ENCODE results near the gene FBXL12.
A peak's percentile ranks its signal among the peaks of the same experiment; 100 is the strongest.
"Not testable (repeated sequence)": the region's sequence is repeated elsewhere in the genome, so short reads cannot be mapped to it uniquely, and the experiment has no call there.

Gene FBXL12, protein sequence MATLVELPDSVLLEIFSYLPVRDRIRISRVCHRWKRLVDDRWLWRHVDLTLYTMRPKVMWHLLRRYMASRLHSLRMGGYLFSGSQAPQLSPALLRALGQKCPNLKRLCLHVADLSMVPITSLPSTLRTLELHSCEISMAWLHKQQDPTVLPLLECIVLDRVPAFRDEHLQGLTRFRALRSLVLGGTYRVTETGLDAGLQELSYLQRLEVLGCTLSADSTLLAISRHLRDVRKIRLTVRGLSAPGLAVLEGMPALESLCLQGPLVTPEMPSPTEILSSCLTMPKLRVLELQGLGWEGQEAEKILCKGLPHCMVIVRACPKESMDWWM

DNA sequence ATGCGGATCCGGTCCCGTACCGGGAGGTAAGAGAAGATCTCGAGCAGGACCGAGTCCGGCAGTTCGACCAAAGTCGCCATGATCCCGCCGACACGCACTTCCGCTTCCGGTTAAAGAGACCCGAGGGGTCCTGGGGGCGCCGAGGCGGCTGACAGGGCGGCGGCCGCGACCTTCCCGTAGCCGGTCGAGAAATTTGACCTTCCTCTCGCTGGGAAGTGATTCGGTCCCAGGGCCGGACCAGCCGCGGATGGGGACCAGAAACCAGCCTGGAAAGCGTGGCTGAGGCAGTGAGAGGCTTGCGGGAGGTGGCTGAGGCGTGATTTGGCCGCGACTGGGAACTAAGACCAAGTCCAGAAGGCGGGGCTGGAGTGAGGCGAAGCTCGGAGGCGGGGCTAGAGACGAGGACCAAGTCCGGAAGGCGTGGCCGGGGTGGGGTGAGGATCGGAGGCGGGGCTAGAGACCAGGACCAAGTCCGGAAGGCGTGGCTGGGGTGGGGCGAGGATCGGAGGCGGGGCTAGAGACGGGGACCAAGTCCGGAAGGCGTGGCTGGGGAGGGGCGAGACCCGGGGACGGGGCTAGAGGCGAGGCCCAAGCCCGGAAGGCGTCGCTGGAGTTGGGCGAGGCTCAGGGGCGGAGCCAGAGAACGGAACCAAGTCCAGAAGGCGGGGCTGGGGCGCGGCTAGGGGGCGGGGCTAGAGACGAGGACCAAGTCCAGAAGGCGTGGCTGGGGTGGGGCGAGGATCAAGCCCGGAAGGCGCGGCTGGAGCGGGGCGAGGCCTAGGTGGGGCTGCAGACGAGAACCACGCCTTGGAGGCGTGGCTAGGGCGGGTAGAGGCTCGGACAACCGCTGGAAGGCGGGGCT is at the start of gene FBXL12:
TSS of gene FBXL12 (minus strand) at position 346 of the 862 bp plus-strand sequence. CDS start at position 80, 266 bp downstream.
- DNase-seq (ENCODE audit: low read depth) = peak; percentile 100

DNA sequence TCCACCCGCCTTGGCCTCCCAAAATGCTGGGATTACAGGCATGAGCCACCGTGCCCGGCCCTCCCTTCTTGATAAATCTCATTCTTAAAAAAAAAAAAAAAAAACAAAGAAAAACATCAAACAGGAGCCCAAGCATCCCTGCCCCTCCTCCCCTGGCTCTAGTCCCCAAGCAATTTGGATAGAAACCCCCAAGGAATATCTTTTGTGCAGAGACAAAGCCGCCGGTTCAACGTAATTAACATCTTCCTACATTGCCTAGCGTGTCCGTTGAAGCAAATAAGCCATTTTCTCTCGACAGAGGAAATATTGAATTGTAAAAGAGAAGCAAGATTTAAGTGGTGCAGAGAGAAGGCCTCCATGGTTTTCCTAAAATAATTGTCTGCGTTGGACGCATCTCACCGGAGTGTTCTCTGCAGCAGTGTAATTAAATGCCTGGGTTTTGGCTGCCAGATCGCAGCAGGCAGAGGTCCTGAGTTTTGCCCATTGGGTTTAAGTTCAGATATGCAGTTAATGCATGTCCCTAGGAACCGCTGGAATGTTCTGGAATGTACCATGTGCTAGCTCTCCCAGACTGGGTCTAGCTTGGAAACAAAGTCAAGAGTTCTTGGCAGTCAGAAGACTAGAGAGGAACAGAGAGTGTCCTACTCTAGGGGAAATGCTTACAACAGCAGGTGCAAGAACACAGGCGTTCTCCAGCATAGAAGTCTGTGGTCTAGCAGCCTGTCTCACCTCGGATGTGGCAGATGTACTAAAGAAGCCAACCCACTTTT is 47.0 kb upstream of the FBXL12 start:
- DNase-seq (ENCODE audit: low read depth) = no peak

DNA sequence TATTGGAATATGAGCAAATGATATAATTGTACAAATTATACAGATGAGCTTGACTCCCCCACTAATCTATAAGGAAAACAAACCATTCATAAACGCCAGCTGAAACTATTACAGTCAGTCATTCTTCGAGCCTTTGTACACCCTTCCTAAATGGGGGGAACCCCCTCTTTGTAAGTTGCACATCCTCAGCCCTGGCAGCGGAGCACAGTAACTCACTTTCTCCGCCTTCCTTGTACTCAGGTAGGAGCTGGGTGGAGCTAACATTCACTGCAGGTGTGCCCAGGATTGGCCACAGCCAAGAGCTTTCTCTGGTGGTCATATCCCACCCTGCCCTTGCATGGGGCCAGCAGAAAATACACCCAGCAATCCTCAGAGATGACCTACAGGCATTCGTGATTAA is 44.9 kb upstream of the FBXL12 start:
- no peak for DNase-seq (ENCODE audit: low read depth)

DNA sequence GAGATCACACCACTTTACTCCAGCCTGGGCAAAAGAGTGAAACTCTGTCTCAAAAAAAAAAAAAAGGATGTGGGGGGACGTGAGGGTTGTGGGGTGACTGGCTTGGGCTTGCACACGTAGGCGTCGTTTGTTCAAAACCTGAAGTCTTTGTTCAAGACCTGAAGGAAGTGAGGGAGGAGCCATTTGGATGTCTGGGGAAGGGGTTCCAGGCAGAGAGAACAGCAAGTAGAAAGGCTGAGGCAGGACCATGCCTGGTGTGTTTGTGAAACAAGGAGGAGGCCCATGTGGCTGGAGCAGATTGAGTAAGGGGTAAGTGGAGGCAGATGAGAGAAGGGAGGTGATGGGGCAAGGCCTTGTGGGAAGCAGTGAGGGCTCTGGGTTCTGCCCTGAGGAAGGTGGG is 44.1 kb upstream of the FBXL12 start:
- DNase-seq (ENCODE audit: low read depth) = no peak

DNA sequence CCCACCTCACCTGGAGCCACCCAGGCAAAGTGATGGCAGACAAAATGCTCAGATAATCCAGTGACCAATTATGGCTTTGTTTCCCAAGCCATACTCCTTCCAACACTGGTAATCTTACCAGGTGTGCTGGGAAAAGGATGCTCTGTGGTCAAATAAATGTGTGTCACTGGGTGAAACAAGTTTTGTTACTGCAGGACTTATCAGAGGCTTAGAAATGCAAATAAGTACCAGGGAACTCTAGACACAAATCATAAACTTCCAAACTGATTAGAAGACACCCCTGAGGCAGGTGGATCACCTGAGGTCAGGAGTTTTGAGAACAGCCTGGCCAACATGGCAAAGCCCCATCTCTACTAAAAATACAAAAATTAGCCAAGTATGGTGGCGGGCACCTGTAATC is 42.6 kb upstream of the FBXL12 start:
- no peak for DNase-seq (ENCODE audit: low read depth)

DNA sequence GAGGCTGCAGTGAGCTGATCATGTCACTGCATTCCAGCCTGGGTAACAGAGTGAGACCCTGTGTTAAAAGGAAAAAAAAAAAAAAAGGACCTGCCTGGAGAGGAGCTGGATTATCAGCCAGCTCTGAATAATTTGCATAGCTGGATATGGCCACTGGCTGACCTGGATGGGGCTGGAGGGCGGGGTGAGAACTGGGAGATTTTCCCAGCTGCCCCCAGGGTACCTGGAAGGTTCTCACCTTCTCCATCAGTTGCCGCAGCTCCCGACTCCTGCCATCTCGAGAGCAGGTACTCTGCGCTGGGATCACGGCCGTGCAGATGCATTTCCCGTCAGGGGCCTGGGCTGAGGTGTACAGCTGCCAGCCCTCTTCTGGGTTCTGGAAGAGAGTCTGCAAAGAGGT is 41.5 kb upstream of the FBXL12 start:
- DNase-seq (ENCODE audit: low read depth) = no peak

DNA sequence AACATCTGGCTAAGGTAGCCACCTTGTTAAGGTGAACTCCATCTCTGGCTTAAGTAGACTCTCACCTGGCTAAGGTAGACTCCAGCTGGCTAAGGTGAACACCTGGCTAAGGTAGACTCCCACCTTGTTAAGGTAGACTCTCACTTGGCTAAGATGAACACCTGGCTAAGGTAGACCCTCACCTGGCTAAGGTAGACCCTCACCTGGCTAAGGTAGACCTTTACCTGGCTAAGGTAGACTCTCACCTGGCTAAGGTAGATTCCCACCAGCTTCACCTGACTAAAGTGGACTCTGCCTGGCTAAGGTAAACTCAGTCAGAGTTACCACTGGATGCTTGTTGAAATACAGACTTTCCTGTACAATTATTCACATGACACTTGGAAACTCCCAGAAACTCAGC is 39.9 kb upstream of the FBXL12 start:
- no peak for DNase-seq (ENCODE audit: low read depth)

DNA sequence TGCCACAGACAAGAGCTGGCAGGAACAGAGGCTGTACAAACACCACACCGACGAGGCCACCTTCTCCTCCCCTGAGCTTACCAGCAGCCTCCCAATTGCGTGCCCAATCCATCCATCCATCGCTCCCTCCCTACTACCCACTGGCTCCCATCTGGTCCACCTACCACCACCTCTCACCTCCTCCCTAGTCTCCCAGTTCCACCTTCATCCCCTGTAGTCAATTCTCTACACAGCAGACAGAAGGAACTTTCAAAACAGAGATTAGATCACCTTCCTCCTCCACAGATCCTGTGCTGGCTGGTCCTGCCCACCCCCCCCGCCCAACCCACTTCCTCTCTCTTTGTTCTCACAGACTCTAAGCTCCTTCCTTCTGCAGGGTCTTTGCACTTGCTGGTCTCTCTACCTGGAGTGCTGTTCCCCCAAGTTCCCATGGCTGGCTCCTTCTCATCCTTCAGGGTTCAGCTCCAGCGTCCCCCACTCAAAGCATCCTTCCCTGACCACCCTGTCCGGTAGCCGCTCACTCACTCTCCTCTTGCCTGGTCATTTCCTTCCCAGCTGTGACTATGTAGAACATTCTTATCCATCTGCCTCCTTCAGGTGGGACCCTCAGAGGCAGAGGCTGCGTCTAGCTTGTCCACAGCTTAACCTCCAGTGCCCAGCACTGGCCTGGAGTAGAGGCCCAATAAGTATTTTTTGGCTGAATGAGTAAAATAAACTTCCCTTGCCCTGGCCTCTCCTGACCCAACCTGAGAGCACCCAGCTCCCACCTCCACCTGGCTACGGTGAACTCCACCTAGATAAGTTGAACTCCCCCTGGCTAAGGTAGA is 39.3 kb upstream of the FBXL12 start:
- no peak for DNase-seq (ENCODE audit: low read depth)

DNA sequence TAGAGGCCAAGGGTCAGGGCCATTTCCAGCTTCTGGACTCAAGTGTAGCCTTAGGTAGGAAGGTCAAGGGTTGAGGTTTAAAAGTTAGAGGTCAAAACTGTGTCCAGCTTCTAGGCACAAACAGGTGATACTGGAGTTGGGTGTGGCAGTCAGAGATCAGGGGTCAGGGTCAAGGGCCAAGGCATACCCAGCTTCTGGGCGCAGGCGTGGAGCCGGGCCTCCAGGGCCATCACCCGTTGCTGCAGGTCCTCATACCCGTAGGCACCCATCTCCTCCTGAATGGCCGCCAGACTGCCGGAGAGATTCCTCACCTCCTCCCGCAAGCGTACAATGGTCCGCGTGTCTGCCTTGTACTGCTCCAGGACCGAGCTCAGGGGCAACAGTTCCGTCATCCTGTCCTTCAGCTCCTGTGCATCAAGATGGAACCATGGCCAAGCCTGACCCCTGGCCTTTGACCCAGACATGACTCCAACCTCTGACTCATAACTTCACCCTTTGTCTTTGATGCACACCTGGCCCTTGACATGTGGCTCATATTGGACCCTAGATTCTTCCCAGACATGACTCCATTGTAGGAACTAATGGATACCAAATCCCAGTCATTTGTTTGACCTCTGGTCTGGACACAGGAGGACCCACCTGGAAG is 38.3 kb upstream of the FBXL12 start:
- no peak for DNase-seq (ENCODE audit: low read depth)

DNA sequence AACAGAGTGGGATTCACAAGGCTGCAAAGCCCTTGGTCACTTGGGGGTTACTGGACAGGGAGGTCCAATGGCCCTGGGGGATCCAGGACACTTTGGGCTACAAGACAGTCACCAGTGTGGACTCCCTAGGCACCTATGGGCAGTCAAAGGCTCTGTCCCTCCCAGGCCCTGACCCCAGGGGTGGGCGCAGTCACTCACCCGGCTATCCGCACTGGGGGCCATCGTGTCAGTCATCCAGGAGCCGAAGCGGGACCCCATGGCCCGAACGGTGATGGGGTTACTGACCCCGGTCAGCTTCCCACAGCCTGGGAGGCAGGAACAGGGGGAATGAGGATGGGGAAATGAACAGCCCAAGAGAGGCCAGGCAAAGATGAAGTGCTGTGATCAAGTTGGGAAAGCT is 37.7 kb upstream of the FBXL12 start:
- no peak for DNase-seq (ENCODE audit: low read depth)

DNA sequence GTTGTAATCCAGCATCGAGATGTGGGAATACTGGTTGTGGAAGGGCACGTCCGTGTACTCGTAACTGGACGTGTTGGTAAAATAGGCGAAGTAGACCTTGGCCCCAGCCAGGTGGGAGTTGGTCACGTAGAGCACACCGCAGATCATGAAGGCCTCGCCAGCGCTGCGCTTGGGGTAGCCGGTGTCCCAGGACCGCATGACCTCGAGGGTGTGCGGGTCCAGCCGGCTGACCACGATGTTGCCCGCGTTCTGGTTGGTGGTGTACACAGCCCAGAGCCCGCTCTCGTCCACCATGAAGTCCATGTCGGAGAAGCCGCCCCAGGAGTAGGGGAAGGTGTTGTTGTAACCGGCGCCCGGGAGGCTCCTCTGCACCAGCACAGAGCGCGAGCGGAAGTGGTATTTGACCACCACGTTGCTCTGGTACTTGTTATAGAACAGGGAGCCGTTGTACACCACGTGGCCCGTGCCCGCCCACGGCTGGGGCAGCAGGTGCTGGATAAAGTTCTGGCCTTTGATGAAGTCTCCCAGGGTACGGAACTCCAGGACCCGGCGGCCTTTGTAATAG is 35.5 kb upstream of the FBXL12 start:
- DNase-seq (ENCODE audit: low read depth) = no peak

DNA sequence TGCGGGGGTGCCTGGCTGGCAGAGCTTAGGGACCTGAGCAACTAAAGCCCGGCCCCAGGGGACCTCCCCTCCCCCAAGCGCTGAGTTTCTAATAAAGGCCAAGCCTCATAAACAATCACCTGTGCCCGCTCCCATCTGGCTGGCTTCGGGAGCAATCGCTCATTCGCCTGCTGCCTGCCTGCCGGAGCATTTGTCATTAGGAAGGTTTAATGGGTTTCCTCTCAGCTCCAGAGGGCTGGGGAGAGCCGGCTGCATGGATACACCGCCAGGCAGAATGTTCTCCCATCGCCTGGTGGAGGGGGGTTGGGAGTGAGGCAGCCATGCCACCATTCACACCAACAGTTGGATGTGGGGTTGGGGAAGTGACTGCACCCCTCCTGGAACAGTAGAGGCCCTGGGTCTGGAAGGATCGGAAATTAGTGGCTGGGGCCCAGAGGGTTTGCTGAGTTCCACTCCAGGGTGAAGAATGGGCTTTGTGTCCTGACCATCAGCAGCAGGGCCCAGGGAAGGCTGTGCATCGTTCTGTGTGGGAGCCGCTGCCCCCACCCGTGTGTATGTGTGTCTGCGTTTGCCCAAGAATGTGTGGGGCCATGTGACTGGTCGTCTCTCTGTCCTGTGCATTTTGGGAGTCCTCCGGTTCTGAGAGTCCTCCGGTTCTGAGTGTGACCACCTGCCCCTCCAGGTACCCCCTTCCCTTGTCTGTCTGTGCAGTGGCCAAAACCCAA is 31.5 kb upstream of the FBXL12 start:
- no peak for DNase-seq (ENCODE audit: low read depth)

DNA sequence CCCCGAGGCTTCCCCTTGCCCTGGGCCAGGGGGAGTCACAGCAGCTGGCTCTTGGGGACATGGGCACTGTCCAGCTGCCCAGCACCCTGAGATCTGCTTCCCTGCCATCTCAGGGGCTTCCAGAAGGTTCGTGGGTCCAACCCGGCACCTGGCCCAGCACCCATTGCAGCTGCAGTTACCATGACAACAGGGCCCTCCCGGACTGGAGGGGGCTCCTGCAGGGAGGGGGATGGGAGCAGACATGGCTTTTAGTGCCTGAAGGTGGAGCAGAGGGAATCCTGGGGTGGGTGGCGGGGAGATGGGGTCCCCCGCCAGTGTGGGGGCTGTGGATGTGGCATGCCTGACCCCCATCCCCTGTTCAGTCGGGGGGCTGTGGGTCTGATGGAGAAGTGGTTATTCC is 30.9 kb upstream of the FBXL12 start:
- DNase-seq (ENCODE audit: low read depth) = no peak

DNA sequence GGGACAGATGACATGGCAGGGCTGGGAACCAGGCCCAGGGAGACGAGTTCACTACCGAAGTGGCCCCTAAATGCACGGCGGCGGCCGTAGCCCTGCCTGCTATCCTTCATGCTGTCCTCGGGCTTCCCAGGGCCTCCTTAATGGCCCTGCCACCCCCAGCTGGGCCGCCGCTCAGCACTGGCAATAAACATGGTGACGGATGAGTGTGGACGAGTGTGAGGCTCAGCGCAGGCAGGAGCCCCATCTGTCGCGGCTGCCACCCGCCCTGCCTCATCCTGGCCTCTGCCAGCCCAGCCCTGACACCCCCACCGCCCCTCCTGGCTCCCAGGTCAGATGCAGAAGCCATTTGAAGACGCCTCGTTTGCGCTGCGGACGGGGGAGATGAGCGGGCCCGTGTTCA is 29.9 kb upstream of the FBXL12 start:
- no peak for DNase-seq (ENCODE audit: low read depth)

DNA sequence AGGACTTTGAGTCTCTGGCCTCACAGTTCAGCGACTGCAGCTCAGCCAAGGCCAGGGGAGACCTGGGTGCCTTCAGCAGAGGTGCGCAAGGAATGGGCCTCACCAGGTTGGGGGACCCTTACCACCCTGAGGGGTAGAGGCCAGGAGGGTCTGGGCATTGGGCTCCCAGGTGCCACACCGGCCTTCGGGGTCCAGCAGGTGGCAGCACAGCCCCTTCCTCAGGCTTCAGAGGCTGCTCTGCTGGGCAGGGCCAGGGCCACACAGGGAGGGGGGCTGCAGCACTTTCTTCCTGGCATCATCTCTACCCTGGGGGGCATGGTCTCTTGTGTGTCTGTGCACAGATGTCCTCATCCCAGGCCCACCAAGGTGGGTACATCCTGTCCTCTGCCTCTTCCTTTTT is 29.2 kb upstream of the FBXL12 start:
- no peak for DNase-seq (ENCODE audit: low read depth)

DNA sequence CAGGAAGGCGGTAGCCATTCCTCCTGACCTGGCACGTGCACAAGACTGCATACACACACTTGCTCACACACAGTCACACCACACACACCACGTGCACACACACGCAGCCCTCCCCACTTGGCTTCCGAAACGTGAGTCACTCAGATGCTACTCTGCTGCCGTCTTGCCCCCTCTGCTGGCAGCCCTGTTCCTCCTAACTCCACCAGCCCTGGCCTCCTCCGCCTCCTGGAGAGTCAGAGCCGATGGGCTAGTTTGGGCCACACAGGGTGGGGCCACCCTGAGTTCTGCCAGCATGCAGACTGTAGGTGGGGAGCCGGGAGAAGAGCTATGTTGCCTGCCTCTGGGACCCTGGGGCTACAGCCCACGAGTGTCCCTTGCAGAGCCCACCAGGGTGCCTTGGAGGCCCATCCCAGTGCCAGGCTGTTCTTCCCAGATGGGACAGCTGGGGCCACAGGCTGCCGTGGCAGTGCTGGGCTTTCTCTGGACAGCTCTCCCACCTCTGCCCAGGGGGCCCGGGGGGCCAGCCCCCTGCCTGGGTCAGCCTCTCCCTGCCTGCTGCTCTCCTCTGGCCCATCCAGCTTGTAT is 28.3 kb upstream of the FBXL12 start:
- peak; percentile 89 for DNase-seq (ENCODE audit: low read depth)

DNA sequence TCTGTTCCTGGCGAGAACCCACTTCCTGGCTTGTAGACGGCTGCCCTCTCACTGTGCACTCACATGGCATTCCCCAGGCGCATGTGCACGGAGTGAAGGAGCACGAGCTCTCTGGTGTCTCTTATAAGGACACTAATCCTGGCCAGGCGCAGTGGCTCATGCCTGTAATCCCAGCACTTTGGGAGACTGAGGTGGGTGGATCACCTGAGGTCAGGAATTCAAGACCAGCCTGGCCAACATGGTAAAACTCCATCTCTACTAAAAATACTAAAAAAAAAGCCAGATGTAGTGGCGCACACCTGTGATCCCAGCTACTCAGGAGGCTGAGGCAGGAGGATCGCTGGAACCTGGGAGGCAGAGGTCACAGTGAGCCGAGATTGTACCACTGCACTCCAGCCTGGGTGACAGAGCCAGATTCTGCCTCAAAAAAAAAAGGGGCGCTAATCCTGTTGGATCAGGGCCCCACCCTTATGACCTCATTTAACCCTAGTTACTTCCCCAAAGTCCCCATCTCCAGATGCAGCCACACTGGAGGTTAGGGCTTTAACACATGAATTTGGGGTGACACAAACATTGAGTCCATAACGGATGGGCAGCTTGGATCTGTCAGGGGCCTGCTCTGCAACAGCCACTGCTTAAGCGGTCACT is 24.9 kb upstream of the FBXL12 start:
- not testable (repeated sequence) for DNase-seq (ENCODE audit: low read depth)

DNA sequence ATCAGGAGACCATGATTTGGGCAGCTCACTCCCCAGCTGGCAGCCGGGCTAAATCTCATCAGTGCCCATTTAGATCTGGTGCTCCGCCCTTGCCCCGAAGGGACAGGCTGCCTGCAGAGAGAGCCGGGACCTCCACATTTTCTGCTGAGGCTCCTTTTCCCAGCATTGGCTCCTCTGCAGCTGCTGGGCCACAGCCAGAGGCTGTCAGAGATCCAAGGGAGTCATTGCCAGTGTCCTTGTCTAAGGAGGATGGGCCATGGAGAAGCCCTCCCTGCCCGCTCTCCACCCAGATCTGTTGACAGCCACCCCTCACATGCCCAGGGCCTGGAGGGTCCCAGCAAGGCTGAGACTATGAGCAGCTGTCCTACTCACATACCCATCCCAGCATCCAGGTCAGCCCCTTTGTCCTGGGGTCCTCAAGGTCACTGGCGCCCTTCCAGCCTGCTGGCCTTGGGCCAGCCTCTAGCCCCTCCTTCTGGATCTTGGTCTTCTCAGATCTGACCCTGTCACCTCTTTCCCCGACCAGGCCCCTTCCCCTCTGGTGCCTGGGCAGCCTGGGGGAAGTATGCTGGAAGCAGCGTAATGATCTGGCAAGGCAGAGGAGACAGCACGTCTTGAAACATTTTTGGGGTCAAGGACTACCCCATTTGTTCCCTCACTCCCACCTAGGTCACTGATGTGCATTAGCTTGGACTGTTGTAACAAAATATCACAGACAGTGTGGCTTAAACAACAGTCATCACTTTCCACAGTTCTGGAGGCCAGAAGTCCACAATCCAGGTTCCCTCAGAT is 24.2 kb upstream of the FBXL12 start:
- DNase-seq (ENCODE audit: low read depth) = no peak

DNA sequence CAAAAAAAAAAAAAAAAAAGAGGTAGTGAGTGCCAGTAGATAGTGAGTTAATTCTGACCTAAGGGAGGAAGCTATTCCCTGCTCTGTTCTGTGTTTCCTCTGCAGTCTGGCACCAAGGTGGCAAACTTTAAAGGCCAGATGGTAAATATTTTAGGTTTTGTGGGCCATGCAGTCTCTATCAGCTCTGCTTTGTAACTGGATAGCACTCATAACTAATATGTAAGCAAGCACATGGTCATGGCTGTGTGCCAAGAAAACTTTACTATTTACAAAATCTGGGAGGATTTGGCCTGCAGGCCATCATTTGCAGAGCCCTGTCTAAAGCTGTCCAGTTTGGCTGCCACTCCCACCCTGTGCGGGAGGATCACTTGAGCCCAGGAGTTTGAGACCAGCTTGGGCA is 20.5 kb upstream of the FBXL12 start:
- DNase-seq (ENCODE audit: low read depth) = peak; percentile 67

Data from fibroblast of gingiva (primary cell).